Measurements from ENCODE around the gene FCN2. TPM values are rescaled to one million over a fixed set of nuclear protein-coding genes. Genes with fewer than 3 reads are reported as not detected.

FCN2 gene
- total and polyA plus RNA-seq, 2 of the 4 experiments (the other 2 are of a cell fraction), result not detected

GRCh38 chr9:134887686-134888602, 7.3 kb downstream of the FCN2 start:
- no peak overlapping the region for H3K14ac ChIP-seq (replicated peaks; ENCODE audit: low read depth, low read length)
- no peak overlapping the region for H2BK120ac ChIP-seq (ENCODE audit: low read depth, low read length)
- H3K27me3 ChIP-seq (ENCODE audit: control insufficient read depth, insufficient read depth, low read length), result peaks cover 41% of the 10 kb centered on the region
- 54% methylated on average over 7 of the region's 27 CpGs; no CpG with 5 or more reads in 1 of the 2 experiments for WGBS, 2 experiments (ENCODE audit: extremely low coverage in 2 of 2, insufficient read length in 1 of 2)
- H3K27ac ChIP-seq (ENCODE audit: insufficient read depth, low read length), result no peak overlapping the region
- no peak overlapping the region for H2BK15ac ChIP-seq (ENCODE audit: low read depth, low read length)
- H4K5ac ChIP-seq (ENCODE audit: low read depth, low read length), result no peak overlapping the region
- no peak overlapping the region for H3K23ac ChIP-seq (ENCODE audit: low read depth, low read length)
- no peak overlapping the region for H3K4ac ChIP-seq (ENCODE audit: low read depth, low read length)
- H4K20me1 ChIP-seq (ENCODE audit: insufficient read depth, low read length), result no peaks in the 10 kb centered on the region
- no peaks in the 10 kb centered on the region for H3K79me1 ChIP-seq (ENCODE audit: low read depth in 1 of 2, low read length in 2 of 2)
- H3K4me1 ChIP-seq (ENCODE audit: control insufficient read depth, insufficient read depth, low read length), result no peaks in the 10 kb centered on the region
- no peak overlapping the region for H3K4me2 ChIP-seq (ENCODE audit: low read depth, low read length)
- H3K9me1 ChIP-seq (ENCODE audit: insufficient read depth, low read length), result no peaks in the 10 kb centered on the region
- no peaks in the 10 kb centered on the region for H3K9me3 ChIP-seq (ENCODE audit: control insufficient read depth, insufficient read depth, low read length)
- H3K9ac ChIP-seq (ENCODE audit: low read depth, low read length), result no peak overlapping the region
- no peak overlapping the region for H3K56ac ChIP-seq (ENCODE audit: extremely low read depth, insufficient read depth, low read length)
- no peak overlapping the region for H4K91ac ChIP-seq (ENCODE audit: insufficient read depth, low read depth, low read length)
- intact Hi-C loops (cut with micrococcal nuclease), result no loop called here
- in situ Hi-C loops (cut with MboI; ENCODE audit: low sequenced_read_pairs), result no loop called here
- H2AK9ac ChIP-seq (replicated peaks; ENCODE audit: low read depth, low read length, poor library complexity), result no peak overlapping the region
- no peak overlapping the region for H3K4me3 ChIP-seq (ENCODE audit: insufficient read depth, low read depth, low read length)
- no peak overlapping the region for H4K8ac ChIP-seq (ENCODE audit: low read depth in 2 of 2, low read length in 2 of 2)
- ATAC-seq (ENCODE audit: low read depth) (no peak; the same call in 1 of the 2 replicates), DNase-seq (no peak)
- dilution Hi-C loops (cut with HindIII; ENCODE audit: low sequenced_read_pairs, unreplicated experiment), result no loop called here
- TF ChIP-seq NFE2L2 (IDR thresholded peaks at IDR 0.05; ENCODE audit: low read depth, low read length) (no peak), RFX5 (IDR thresholded peaks at IDR 0.05; ENCODE audit: low read depth, low read length) (no peak), POLR2A (IDR thresholded peaks at IDR 0.05; ENCODE audit: low read depth, low read length) (no peak), MXI1 (IDR thresholded peaks at IDR 0.05; ENCODE audit: borderline replicate concordance, low read depth, low read length) (no peak), USF2 (IDR thresholded peaks at IDR 0.05; ENCODE audit: low read depth, low read length) (no peak), SMC3 (IDR thresholded peaks at IDR 0.05; ENCODE audit: low read depth, low read length) (no peak), CTCF (conservative IDR thresholded peaks at IDR 0.05; ENCODE audit: low read depth, low read length) (no peak), RAD21 (IDR thresholded peaks at IDR 0.05; ENCODE audit: low read length) (no peak), FOS (IDR thresholded peaks at IDR 0.05; ENCODE audit: low read depth, low read length) (no peak), CEBPB (IDR thresholded peaks at IDR 0.05; ENCODE audit: low read depth, low read length) (no peak), RCOR1 (IDR thresholded peaks at IDR 0.05; ENCODE audit: insufficient replicate concordance, low read length) (no peak), MAFK (IDR thresholded peaks at IDR 0.05; ENCODE audit: low read depth, low read length) (no peak)
- ChIA-PET CTCF (interaction anchor here (1.1 to 1.4 kb wide), 2 partner anchors 11 to 13 kb away, joined by 3 to 5 read pairs; no protein-coding TSS in a partner anchor), POLR2A (ENCODE audit: unreplicated experiment) (no interaction called here)
- H3K18ac ChIP-seq (ENCODE audit: low read depth, low read length), result no peak overlapping the region
- H3K36me3 ChIP-seq (ENCODE audit: control insufficient read depth, insufficient read depth, low read length), result no peaks in the 10 kb centered on the region
- H2AK5ac ChIP-seq (ENCODE audit: low read depth, low read length), result no peak overlapping the region
- no peak overlapping the region for H2BK20ac ChIP-seq (ENCODE audit: low read depth, low read length)
- H2BK5ac ChIP-seq (ENCODE audit: low read depth, low read length, poor library complexity, severe bottlenecking), result no peak overlapping the region
- BruUV-seq (replicated peaks), result no TSS peak
- H2AFZ ChIP-seq (replicated peaks; ENCODE audit: low read length, poor library complexity), result no peak overlapping the region

All from IMR-90 (cell line).